Stimulated activated CD8-positive, alpha-beta memory T cell treated with anti-CD3 and anti-CD28 coated beads, Interleukin-7, amount 100 ng/mL, for 24 hours (primary cell): ENCODE data around the gene SPOPL.
"Not testable (repeated sequence)": the region's sequence is repeated elsewhere in the genome, so short reads cannot be mapped to it uniquely, and the experiment has no call there.

Experiments
- DNase-seq: peaks from one replicate; pipeline ENCODE4 v3.0.0-alpha.2; 2020; ENCODE audit warnings: low read depth

Gene SPOPL

DNA sequence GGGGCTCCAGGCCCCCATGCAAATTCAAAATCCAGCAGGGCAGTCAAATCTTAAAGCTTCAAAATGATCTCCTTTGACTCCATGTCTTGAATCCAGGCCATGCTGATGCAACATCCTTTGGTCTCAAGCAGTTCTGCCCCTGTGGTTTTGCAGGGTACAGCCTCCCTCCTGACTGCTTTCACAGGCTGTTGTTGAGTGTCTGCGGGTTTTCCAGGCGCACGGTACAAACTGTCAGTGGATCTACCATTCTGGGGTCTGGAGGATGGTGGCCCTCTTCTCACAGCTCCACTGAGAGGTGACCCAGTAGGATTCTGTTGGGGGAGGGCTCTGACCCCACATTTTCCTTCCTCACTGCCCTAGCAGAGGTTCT is 22.1 kb downstream of the SPOPL start:
- not testable (repeated sequence) for DNase-seq

DNA sequence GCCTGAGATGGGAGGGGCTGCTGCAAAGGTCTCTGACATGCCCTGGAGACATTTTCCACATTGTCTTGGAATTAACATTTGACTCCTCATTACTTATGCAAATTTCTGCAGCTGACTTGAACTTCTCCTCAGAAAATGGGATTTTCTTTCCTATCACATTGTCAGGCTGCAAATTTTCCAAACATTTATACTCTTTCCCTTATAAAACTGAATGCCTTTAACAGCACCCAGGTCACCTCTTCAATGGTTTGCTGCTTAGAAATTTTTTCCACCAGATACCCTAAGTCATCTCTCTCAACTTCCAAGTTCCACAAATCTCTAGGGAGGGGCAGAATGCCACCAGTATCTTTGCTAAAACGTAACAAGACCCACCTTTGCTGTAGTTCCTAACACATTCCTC is 22.8 kb downstream of the SPOPL start:
- not testable (repeated sequence) for DNase-seq

DNA sequence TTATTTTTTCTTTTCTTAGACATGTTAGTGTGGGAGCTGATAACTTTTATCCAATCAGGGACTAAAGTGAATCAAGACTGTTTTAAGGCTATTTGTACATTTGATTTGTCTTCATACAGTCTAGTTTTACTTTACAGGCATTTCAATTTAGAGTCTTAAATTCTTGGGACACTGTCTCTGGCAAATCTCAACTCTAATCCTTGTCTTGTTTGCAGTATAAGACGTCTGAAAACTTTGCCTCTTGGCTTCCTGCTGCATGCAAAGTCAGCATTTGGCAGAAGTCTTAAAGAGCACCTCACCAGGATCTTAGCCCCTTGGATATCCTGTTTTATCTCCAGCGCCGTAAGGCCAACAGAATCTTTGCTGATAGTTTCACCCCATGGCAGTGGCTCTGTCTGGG is 30.3 kb downstream of the SPOPL start:
- no peak for DNase-seq

DNA sequence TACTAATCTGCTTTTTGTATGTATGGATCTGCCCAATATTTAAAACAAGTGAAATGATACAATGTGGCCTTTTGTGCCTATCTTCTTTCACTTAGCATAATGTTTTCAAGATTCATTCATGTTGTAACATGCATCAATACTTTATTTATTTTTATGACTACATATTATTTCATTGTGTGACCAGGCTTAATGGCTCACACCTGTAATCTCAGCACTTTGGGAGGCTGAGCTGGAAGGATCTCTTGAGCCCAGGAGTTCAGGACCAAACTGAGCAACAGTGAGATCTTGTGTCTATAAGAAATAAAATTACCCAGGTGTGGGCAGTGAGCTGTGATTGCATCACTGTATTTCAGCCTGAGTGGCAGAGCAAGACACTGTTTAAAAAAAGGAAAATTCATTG is 33.2 kb downstream of the SPOPL start:
- DNase-seq, result no peak

DNA sequence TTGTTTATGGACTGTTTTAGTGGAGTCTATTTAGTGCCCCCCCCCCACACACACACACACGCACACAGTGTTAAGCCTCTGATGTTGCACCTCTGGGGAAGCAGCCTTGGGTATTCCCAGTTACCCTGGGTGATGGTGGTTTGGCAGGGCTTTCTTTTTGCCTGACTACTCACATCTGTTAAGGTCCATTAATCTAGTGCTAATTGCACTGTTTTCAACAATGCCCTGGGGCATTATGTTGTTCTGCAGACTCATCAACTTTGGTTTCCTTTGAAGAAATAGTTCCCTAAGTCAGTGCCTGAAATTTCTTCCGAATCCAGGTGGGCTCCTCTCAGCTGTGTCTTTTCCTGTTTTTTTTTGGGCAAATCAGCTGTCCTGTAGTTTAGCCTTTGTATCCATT is 34.7 kb downstream of the SPOPL start:
- no peak for DNase-seq

DNA sequence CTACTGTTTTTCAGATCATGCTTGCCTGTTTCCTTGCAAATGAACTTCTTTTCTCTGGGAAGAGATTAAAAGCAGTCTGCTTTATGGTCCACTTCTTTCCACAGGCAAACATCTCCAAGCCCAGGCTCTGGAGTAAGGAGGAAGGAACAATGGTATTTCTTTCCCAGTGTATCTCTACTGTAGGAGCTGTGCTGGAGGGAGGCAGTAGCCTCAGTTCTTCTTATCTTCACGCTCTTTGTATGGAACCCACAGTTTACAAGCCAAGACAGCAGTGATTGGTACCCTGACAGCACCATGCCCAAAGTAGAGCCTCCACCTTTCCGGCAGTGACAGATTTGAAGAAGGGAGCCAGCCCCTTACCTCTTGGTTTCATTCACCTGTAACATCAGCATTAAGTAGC is 35.2 kb downstream of the SPOPL start:
- no peak for DNase-seq

DNA sequence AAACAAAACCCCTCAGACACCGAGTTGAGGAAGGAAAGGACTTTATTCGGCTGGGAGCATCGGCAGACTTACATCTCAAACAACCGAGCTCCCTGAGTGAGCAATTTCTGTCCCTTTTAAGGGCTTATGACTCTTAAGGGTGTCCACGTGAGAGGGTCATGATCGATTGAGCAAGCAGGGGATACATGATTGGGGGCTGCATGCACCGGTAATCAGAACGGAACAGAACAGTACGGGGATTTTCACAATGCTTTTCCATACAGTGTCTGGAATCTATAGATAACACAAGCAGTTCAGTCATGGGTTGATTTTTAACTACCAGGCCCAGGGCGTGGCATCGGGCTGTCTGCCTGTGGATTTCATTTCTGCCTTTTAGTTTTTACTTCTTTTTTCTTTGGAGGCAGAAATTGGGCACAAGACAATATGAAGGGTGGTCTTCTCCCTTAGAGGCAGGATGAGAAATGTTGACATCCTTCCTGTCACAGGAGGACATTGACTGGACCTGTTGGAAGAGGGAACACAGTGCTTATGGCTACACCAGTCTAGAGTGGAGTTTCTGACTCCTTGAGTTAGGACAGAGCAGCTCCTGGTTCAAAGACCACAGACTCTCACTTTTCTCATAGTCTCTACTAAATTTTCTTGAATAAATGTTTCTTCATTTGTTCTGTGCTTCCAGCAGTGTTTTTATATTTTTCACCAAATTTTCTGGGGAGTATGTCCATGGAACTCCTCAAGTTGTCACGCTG is 35.8 kb downstream of the SPOPL start:
- no peak for DNase-seq

DNA sequence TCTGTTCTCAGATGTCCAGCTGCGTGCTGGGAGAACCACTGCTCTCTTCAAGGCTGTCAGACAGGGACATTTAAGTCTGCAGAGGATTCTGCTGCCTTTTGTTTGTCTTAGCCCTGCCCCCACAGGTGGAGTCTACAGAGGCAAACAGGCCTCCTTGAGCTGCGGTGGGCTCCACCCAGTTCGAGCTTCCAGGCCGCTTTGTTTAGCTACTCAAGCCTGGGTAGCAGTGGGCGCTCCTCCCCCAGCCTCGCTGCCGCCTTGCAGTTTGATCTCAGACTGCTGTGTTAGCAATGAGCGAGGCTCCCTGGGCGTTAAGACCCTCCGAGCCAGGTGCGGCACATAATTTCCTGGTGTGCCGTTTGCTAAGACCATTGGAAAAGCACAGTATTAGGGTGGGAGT is 42.6 kb downstream of the SPOPL start:
- DNase-seq, result not testable (repeated sequence)

DNA sequence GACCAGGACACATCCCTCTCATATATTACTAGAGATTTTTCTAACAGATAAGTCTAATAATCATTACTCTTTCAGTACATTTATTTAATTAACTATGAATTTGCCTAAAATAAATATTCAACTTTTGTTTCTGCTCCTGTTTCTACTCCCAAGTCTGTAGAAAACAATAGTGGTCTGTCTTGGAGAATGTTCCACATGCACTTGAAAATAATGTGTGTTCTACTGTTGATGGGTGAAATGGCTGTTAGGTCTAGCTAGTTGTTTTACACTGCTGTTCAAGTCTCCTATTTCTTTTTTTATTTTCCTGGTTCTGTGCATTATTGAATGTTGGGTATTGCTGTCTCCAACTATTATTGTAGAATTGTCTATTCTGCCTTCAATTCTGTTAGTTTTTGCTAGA is 47.2 kb downstream of the SPOPL start:
- DNase-seq, result no peak

DNA sequence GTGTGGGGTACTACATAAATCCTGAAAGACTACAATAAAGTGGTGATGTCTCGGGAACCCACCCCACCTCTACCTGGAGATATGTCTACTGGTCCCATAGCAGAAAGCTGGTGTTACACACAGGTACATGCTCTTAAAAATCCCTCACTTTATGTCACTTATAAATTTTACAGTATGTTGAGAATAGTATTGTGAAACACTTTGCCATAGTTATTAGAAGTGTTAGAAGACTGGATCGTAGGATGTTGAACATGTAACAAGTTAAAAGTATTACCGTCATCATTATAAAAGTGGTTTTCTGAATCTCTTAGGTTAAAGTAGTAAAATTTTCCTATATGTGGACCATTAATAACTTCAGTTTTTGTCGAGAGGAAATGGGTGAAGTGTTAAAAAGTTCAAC is 48.6 kb downstream of the SPOPL start:
- DNase-seq, result no peak

DNA sequence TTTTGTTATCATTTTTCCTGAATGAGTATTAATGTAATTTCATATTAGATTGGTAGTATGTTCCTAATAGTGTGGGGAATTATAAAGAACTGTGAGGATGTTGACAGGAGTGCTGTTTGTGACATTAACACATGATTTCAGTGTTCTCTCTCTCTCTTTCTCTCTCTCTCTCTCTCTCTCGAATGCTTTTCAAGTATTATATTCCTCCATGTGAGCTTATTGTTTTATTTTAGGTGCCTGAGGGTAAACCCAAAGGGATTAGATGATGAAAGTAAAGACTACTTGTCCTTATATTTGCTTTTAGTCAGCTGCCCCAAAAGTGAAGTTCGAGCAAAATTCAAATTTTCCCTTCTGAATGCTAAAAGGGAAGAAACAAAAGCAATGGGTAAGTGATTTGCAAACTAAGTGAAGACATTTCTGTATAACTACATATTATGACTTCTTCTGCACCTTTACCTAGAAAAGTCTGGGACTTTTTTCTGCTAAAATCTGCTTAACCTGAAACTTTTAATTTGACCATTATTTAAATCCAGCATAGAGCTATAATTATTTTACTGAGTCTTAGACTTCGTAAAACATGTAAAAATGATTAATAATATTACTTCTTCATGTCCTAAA is 49.2 kb downstream of the SPOPL start:
- no peak for DNase-seq

DNA sequence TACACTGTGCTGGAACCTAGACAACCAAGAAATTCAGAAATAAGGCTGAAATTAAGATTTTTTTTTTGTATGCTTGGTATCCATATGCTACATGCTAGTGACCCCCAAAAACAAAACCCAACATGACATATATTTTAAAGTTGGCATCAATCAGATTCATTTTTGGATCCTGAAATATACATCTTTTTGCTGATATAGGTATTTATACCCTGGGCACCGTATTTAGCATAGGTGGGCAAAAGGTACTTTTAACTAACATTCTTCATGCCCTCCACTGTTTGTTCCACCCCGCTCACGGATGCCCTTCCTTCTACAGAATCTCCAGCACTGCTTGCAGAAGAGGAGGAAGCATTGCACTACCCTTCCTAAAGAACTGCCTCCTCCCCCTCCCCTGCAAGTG is 52.6 kb downstream of the SPOPL start:
- no peak for DNase-seq

DNA sequence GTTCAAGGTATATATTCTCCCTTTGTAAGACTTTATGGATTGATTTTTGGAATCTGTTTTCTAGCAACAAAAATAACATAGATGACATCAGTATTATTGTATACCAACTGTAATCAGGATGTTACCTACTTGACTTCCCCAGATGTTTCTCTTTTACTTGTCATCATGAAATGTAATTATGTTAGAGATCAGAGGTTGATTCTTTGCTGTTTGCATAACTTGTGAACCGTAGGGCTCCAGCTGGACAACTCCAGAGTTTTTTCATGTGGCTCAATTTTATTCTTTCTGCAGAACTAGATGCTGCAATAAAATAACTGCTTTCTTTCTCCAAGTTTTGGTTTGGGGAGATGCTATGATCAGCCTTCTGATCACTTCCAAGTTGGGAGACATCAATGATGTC is 58.1 kb downstream of the SPOPL start:
- DNase-seq, result no peak

DNA sequence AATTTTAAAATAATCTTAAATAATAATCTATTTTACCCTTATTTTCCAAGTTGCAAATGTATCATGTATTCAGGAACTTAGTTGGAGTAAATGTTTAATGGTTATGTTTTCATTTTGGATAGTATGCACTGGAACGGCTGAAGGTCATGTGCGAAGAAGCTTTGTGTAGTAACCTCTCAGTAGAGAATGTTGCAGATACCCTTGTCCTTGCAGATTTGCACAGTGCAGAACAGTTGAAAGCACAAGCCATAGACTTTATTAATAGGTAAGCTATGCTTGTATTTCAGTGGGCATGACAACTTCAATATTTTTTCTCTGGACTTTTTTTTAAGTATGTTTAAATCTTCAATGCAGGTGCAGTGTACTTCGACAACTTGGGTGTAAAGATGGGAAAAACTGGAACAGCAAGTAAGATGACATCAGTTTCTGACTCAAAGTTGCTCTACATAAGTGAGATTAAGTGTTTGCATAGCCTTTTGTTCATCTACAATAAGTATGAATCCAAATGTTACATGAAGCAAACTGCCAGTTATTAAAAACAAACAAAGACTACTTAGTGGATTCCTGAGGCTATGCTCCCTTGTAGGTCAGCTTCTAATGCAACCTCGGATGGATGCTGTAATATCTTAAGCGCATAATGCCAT is 63.1 kb downstream of the SPOPL start:
- no peak for DNase-seq

DNA sequence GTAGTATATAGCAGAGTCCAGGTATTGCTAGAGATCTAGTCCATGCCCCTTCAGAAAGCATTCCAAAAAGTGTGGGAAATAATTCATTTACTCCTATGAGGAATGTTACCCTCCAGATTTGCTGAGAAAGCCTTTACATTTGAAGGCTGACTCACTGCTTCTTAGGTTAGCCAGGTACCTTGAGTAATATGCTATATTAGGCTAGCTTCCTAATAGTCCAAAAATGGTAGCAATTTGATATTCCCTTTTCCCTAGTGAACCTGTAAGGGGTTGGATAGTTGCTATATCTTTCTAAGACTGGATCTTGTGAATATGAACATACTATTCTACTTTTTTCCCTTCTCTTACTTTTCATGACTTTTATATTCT is 63.6 kb downstream of the SPOPL start:
- no peak for DNase-seq

DNA sequence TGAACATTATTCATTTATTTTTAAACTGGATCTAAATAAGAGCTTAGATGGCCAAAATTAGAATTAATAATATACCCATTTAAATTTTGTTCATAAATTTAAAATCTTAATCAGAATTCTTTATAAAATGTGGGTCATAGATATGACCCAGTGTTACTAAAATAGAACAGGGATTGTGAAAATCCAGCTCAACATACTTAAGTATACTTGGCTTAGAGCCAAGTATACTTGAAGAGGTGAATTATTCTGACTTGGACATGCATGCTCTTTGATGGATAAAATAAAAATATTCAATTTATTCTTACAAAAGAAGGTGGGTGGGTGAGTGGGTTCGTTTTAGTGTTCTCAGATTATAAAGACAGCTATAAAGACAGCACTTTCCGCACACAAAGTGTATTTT is 70.7 kb downstream of the SPOPL start:
- no peak for DNase-seq

DNA sequence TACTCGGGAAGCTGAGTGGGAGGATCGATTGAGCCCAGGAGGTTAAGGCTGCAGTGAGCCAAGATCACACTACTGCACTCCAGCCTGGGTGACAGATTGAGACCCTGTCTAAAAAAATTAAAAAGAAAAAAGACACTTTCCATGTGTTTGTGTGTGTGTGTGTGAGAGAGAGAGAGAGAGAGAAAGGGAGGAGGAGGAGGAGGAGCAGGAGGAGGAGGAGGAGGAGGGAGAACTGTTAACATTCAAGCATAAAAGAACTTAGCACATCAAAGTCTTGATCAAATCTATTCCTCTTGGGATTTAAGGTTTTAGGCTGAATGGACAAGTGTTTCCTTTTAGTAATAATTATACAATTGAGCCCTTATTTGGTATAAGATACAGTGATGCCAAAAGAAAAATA is 75.5 kb downstream of the SPOPL start:
- DNase-seq, result no peak

DNA sequence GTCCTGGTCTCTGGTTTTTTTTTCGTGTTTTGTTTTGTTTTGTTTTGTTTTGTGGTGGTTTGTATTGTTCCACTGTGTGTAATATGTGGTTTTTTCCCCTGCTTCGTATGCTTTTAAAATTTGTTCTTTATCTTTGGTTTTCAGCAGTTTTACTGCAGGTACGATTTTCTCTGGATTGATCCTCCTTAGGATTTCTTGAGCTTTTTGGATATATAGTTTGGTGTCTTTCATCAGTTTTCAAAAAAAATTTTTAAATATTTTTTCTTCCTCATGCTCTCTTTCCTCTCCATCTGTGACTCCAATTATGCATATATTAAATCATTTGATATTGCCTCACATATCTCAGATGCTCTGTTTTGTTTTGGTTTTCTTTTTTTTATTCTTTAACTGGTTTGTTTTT is 78.0 kb downstream of the SPOPL start:
- DNase-seq, result no peak

DNA sequence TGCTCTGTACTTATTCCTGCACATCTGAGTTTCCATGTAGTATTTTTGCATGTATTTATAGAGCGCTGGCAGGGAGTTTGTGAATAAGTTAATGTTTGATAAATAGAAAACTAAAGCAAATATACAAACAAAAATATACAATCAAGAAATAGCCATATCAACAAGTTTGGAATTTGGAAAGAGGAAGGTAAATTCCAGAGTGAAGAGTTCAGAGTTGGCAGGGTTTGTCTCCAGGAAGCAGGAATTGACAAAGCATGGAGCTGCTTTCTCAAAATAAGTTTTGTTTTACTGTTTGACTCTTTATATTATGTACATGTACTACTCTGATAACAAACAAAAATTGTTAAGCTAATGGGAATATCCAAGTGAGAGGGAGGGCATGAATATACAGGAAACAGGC is 80.3 kb downstream of the SPOPL start:
- DNase-seq, result no peak

DNA sequence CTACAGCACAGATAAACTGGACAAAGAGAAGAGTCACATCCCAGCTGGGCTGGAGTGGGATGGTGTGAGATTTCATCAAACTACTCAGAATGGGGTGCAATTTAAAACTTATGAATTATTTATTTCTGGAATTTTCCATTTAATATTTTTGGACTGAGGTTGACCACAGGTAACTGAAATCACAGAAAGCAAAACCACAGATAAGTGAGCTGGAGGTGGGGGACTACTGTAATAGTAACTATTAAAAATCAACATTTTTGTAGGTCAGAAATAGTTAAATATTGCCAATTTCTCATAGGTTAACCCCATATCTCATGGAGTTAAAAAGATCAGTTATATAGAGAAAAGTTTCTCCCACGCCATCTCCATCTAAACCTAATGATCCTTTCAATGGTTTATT is 88.1 kb downstream of the SPOPL start:
- no peak for DNase-seq

DNA sequence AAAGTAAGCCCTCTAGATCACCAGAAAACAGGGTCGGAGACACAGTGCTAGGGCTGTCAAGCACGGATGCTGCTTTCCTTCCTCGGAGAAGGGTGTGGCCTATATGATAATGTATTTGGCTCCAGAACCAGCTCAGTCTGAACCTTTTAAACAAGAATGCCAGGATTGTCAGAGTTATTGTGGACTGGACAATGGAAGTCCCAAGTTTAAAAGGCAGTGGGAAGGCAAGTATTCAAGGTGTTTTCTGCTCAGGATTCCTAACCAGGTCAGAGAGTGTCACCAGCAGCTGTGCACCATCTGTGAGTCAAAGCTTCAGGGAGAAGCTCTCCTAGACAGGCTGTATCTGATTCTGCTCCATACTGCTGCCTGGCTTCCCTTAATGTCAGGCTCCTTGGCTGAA is 94.8 kb downstream of the SPOPL start:
- DNase-seq, result no peak

DNA sequence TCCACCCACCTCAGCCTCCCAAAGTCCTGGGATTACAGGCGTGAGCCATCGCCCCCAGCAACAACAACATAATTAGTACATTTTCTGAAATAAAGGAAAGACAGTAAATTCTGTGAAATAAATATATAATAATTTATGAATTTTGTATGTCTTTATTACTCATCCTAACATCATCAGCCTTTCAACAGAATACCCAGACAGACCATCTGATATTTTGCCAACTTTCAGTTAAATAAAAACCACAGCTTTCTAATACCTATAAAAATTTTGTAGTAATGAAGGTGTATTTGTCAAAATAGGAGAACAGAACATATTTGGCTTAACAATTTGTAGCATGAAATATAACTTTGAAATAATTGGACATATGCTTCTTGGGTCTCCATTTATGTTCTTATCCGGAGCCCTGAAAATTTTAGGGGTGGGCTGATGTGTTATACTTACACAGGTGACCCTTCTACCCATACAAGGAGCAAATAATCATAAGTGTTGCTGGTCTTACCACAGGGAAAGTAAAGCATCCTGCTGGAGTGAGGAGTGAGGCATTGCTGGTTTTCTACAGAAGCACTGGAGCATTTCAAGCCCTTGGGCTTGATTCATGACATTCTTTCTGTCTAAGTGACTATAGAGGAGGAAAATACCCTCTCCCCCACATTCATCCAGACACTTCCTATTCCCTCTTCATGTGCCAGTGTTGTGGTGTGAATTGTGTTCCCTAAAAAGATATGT is 99.3 kb downstream of the SPOPL start:
- DNase-seq, result no peak
